HCT116 (cell line): ENCODE measurements around the gene URB1. TPM values are rescaled to one million over a fixed set of nuclear protein-coding genes. Genes with fewer than 3 reads are reported as not detected.
A peak's percentile ranks its signal among the peaks of the same experiment; 100 is the strongest.

Experiments
- ATAC-seq: fragments of 200-7000 bp; cut with Tn5 transposase; 2 replicates; pipeline ENCODE4 v1.9.1; 2020; ENCODE audit warnings: mild to moderate bottlenecking, moderate library complexity
- BruUV-seq: library from RNA; stranded (reverse); fragments of 400-500 nt; replicated peaks from 2 replicates; lab custom pipeline; 2021; lab: Mats Ljungman, UMichigan
- CTCF ChIA-PET: fragments of 300-600 bp; sonication (Branson Sonifier 250); formaldehyde crosslinking; loops from one replicate; lab custom pipeline; 2021; ENCODE audit warnings: antibody characterized with exemption; lab: Charles Lee
- POLR2A ChIA-PET: fragments of 300-600, 350-600 bp; sonication (Branson Sonifier 250); formaldehyde crosslinking; loops from one replicate; lab custom pipeline; 2021; ENCODE audit warnings: antibody characterized with exemption; lab: Charles Lee
- RAD21 ChIA-PET, 2 experiments: fragments of 300-600 bp; sonication (Branson Sonifier 250); formaldehyde crosslinking; loops; one replicate each; lab custom pipeline; 2023; ENCODE audit warnings: low total read pairs in 2 of 2; ENCODE audit not compliant: uncharacterized antibody in 2 of 2, unreplicated experiment in 2 of 2, low non-redundant PET in 1 of 2; lab: Charles Lee
- DNase-seq: peaks from one replicate; pipeline ENCODE4 v3.0.0-alpha.2; 2010; ENCODE audit warnings: low read depth, low spot score
- H2AFZ ChIP-seq: fragments of 200-600 bp; shearing (Covaris generic), sonication (generic); 2 replicates; pipeline ENCODE4 v1.6.1; 2017; ENCODE audit warnings: low read depth, mixed run types, mixed read lengths, antibody characterized with exemption, low read length; ENCODE audit not compliant: poor library complexity, severe bottlenecking
- H3K27ac ChIP-seq: 2 replicates; pipeline ENCODE4 v1.5.1; 2012; ENCODE audit warnings: low read depth, low read length
- H3K27me3 ChIP-seq: fragments of 200-600 bp; sonication (generic); 2 replicates; pipeline ENCODE4 v1.6.1; 2016; ENCODE audit warnings: mixed run types, low read length, mixed read lengths; ENCODE audit not compliant: insufficient read depth
- H3K36me3 ChIP-seq, 2 experiments: fragments of 200-500 bp in 1 of 2; fragments of 200-600 bp in 1 of 2; sonication (Bioruptor generic) in 1 of 2; sonication (generic) in 1 of 2; 2 replicates each; pipeline versions ENCODE4 v1.5.1 to v1.6.1; 2014 to 2016; ENCODE audit warnings: low read length in 2 of 2, inconsistent platforms in 1 of 2, mixed read lengths in 1 of 2, mixed run types in 1 of 2; ENCODE audit not compliant: insufficient read depth in 2 of 2, control insufficient read depth in 1 of 2
- H3K4me1 ChIP-seq, 2 experiments: fragments of 200-600 bp in 1 of 2; sonication (generic) in 1 of 2; 2 replicates each; pipeline versions ENCODE4 v1.5.1 to v1.6.1; 2012 to 2017; ENCODE audit warnings: low read length in 2 of 2, inconsistent platforms in 1 of 2, mild to moderate bottlenecking in 1 of 2, mixed read lengths in 1 of 2, mixed run types in 1 of 2, moderate library complexity in 1 of 2; ENCODE audit not compliant: insufficient read depth in 2 of 2, control insufficient read depth in 1 of 2
- H3K4me2 ChIP-seq: fragments of 200-600 bp; sonication (generic); 2 replicates; pipeline ENCODE4 v1.6.1; 2017; ENCODE audit warnings: mixed run types, low read length, mixed read lengths
- H3K4me3 ChIP-seq, 2 experiments: fragments of 200-600 bp in 1 of 2; sonication (generic) in 1 of 2; replicated peaks in 1 of 2; 2 replicates each; pipeline ENCODE4 v1.5.1; 2011 to 2016; ENCODE audit warnings: low read length in 2 of 2, control low read depth in 1 of 2, low read depth in 1 of 2, mild to moderate bottlenecking in 1 of 2, mixed read lengths in 1 of 2, mixed run types in 1 of 2
- H3K79me2 ChIP-seq: fragments of 200-600 bp; sonication (generic); 2 replicates; pipeline ENCODE4 v1.6.1; 2017; ENCODE audit warnings: mild to moderate bottlenecking, mixed run types, low read length, moderate library complexity, mixed read lengths; ENCODE audit not compliant: insufficient read depth
- H3K9ac ChIP-seq: fragments of 200-600 bp; sonication (generic); 2 replicates; pipeline ENCODE4 v1.6.1; 2016; ENCODE audit warnings: low read length, mixed read lengths
- H3K9me2 ChIP-seq: fragments of 200-600 bp; sonication (generic), shearing (Covaris generic); 2 replicates; pipeline ENCODE4 v1.6.1; 2017; ENCODE audit warnings: mixed run types, mild to moderate bottlenecking, moderate library complexity; ENCODE audit not compliant: insufficient read depth
- H3K9me3 ChIP-seq, 2 experiments: fragments of 200-500 bp in 1 of 2; fragments of 200-600 bp in 1 of 2; sonication (Bioruptor generic) in 1 of 2; sonication (generic) in 1 of 2; 2 replicates each; pipeline ENCODE4 v1.6.1; 2014 to 2017; ENCODE audit warnings: low read length in 2 of 2, mixed read lengths in 2 of 2, inconsistent platforms in 1 of 2, low read depth in 1 of 2, mild to moderate bottlenecking in 1 of 2, mixed run types in 1 of 2, moderate library complexity in 1 of 2; ENCODE audit not compliant: control insufficient read depth in 1 of 2, insufficient read depth in 1 of 2
- H4K20me1 ChIP-seq: fragments of 200-600 bp; sonication (generic), shearing (Covaris generic); 2 replicates; pipeline ENCODE4 v1.6.1; 2017; ENCODE audit warnings: mixed run types, mild to moderate bottlenecking, moderate library complexity; ENCODE audit not compliant: insufficient read depth
- CEBPB ChIP-seq: IDR thresholded peaks from 2 replicates; pipeline ENCODE4 v1.6.1; 2012; ENCODE audit warnings: low read depth
- EGR1 ChIP-seq: IDR thresholded peaks from 2 replicates; pipeline ENCODE4 v1.6.1; 2012; ENCODE audit warnings: low read depth
- ELF1 ChIP-seq: IDR thresholded peaks from 2 replicates; pipeline ENCODE4 v1.6.1; 2012; ENCODE audit warnings: low read depth, borderline replicate concordance
- POLR2A ChIP-seq: IDR thresholded peaks from 2 replicates; pipeline ENCODE4 v1.7.0; 2011; ENCODE audit warnings: borderline replicate concordance; ENCODE audit not compliant: insufficient read depth, insufficient read length; ENCODE audit errors: extremely low read depth
- RAD21 ChIP-seq: IDR thresholded peaks from 2 replicates; pipeline ENCODE4 v1.6.1; 2012; ENCODE audit warnings: low read depth, mild to moderate bottlenecking
- REST ChIP-seq: IDR thresholded peaks from 2 replicates; pipeline ENCODE4 v1.6.1; 2012; ENCODE audit warnings: low read depth
- TCF7L2 ChIP-seq: IDR thresholded peaks from 2 replicates; pipeline ENCODE4 v1.7.0; 2011; ENCODE audit warnings: borderline replicate concordance, inconsistent platforms; ENCODE audit not compliant: insufficient read depth, insufficient read length; ENCODE audit errors: extremely low read depth
- ZFX ChIP-seq: fragments of 450-650 bp; IDR thresholded peaks from 2 replicates; pipeline ENCODE4 v1.6.1; 2017
- intact Hi-C: fragments of 100-400 bp; cut with micrococcal nuclease; formaldehyde crosslinking; loops from 2 replicates; pipeline ENCODE4 v1.10.0; 2022
- total RNA-seq: library from RNA; stranded (reverse); gene quantifications from one replicate; pipeline ENCODE4 v1.2.1, GENCODE V29; 2021; ENCODE audit not compliant: unreplicated experiment

The URB1 gene
- total RNA-seq, 1 experiment from 2014 or later: 28.3 TPM

- peaks cover 94% of the 10 kb centered on the region for H3K79me2 ChIP-seq
- peaks cover 25 to 38% of the 10 kb centered on the region in 2 experiments for H3K4me1 ChIP-seq
- H3K9me3 ChIP-seq: no peaks in the 10 kb centered on the region
- ATAC-seq: no peak
- BruUV-seq: no TSS peak
- no peak for TF ChIP-seq RAD21
- TF ChIP-seq, all 23 proteins: peak for 0
- peaks cover 26 to 29% of the 10 kb centered on the region in 2 experiments; a peak in 3 of 4 replicates for H3K36me3 ChIP-seq
- H3K9me2 ChIP-seq: no peaks in the 10 kb centered on the region
- intact Hi-C loops: no loop called here
- DNase-seq: no peak
- peaks cover 6% of the 10 kb centered on the region; the same call in 1 of the 2 replicates for H4K20me1 ChIP-seq
- no peak overlapping the region for H2AFZ ChIP-seq
- ChIA-PET POLR2A (no interaction called here), CTCF (no interaction called here), RAD21 (no interaction called here)
- H3K4me2 ChIP-seq: no peak overlapping the region
- H3K27me3 ChIP-seq: no peaks in the 10 kb centered on the region
- no peak overlapping the region for H3K4me3 ChIP-seq
- H3K27ac ChIP-seq: no peak overlapping the region
- H3K9ac ChIP-seq: no peak overlapping the region; the same call in 1 of the 2 replicates
Observed at GRCh38 chr21:32387151-32387550, 5.7 kb downstream of the URB1 start.

GRCh38 chr21:32386195-32386870 is 6.5 kb downstream of the URB1 start:
- Histone ChIP-seq H2AFZ (no peak overlapping the region), H3K27me3 (no peaks in the 10 kb centered on the region), H3K4me2 (no peak overlapping the region), H3K36me3 (peaks cover 33 to 34% of the 10 kb centered on the region in 2 experiments; a peak in 3 of 4 replicates), H3K9me3 (no peaks in the 10 kb centered on the region), H3K79me2 (peaks cover 94% of the 10 kb centered on the region), H3K9ac (no peak overlapping the region), H3K4me1 (peaks cover 20 to 33% of the 10 kb centered on the region in 2 experiments), H3K27ac (peak overlapping the region; percentile 32; the same call in 1 of the 2 replicates), H4K20me1 (peaks cover 6% of the 10 kb centered on the region; the same call in 1 of the 2 replicates), H3K4me3 (no peak overlapping the region), H3K9me2 (no peaks in the 10 kb centered on the region)
- CTCF ChIA-PET: no interaction called here
- RAD21 ChIA-PET: no interaction called here
- intact Hi-C loops: no loop called here
- TF ChIP-seq POLR2A (no peak), EGR1 (no peak), ELF1 (no peak), TCF7L2 (no peak), CEBPB (no peak), REST (no peak), ZFX (no peak)
- DNase-seq (no peak), ATAC-seq (no peak; the same call in 1 of the 2 replicates)
- no TSS peak for BruUV-seq
- POLR2A ChIA-PET: interaction anchor here (0.7 kb wide), 1 partner anchor 30 kb away, joined by 3 read pairs; no protein-coding TSS in a partner anchor
